Sigmoid colon (tissue), 7 donors: ENCODE data around the gene PILRA. TPM values are rescaled to one million over a fixed set of nuclear protein-coding genes. Genes with fewer than 3 reads are reported as not detected.

Source experiments
- DNase-seq: peaks from one replicate; pipeline ENCODE4 v3.0.0-alpha.2; 2019
- H3K27ac ChIP-seq, 4 donors: fragments of 200-600 bp; sonication (generic); one replicate each; pipeline ENCODE4 v1.5.1; 2016 to 2019; ENCODE audit warnings: mild to moderate bottlenecking in 1 of 4
- H3K27me3 ChIP-seq, 3 donors: fragments of 200-600 bp; sonication (generic); one replicate each; pipeline ENCODE4 v1.5.1; 2019; ENCODE audit warnings: mild to moderate bottlenecking in 1 of 3
- H3K36me3 ChIP-seq, 4 donors: fragments of 200-600 bp; sonication (generic); one replicate each; pipeline ENCODE4 v1.5.1; 2016 to 2019
- H3K4me1 ChIP-seq, 4 donors: fragments of 200-600 bp; sonication (generic); one replicate each; pipeline ENCODE4 v1.5.1; 2017 to 2019
- H3K4me3 ChIP-seq, 4 donors: fragments of 200-600 bp; sonication (generic); one replicate each; pipeline ENCODE4 v1.5.1; 2017 to 2019; ENCODE audit warnings: mild to moderate bottlenecking in 2 of 4, moderate library complexity in 1 of 4
- H3K9me3 ChIP-seq, 4 donors: fragments of 200-600 bp in 3 of 4; sonication (generic) in 3 of 4; one replicate each; pipeline versions ENCODE4 v1.5.1 to v1.6.1; 2013 to 2019
- EP300 ChIP-seq, 4 donors: sonication (generic); formaldehyde crosslinking; IDR thresholded peaks; one replicate each; pipeline ENCODE4 v1.6.1; 2017; ENCODE audit warnings: antibody characterized with exemption in 4 of 4
- POLR2A ChIP-seq, 2 donors: fragments of 450-650 bp; IDR thresholded peaks; one replicate each; pipeline ENCODE4 v1.6.1; 2016; ENCODE audit warnings: antibody characterized with exemption in 2 of 2, mild to moderate bottlenecking in 2 of 2, moderate library complexity in 2 of 2
- POLR2AphosphoS5 ChIP-seq, 4 donors: sonication (generic); formaldehyde crosslinking; IDR thresholded peaks; one replicate each; pipeline ENCODE4 v1.6.1; 2017; ENCODE audit warnings: antibody characterized with exemption in 4 of 4
- WGBS, 2 donors: extraction: QIAGEN DNeasy Blood & Tissue Kit; methylation state at CpG; one replicate each; pipeline ENCODE4 v1.1.7; 2013; 5-methylcytosine and 5-hydroxymethylcytosine counted together
- intact Hi-C: fragments of 100-400 bp; cut with DNase I; formaldehyde crosslinking; loops from one replicate; pipeline ENCODE4 v1.15.1; 2023
- polyA plus RNA-seq, 3 donors: library from polyadenylated mRNA; stranded (reverse); fragments of 200-250 nt; gene quantifications; one replicate each; pipeline ENCODE4 v1.2.3, GENCODE V29; 2013
- total RNA-seq, 4 donors: library from RNA; depleted of rRNA; stranded (reverse); fragments of >200 nt; gene quantifications; one replicate each; pipeline ENCODE4 v1.1.0, GENCODE V29; 2016
- TF ChIP-seq, protein P1 (sequence below), 4 experiments: fragments of 450-650 bp in 3 of 4; fragments of 200-600 bp in 1 of 4; IDR thresholded peaks; one replicate each; pipeline ENCODE4 v1.5.1; 2016 to 2019; ENCODE audit warnings: antibody characterized with exemption in 4 of 4, mild to moderate bottlenecking in 3 of 4, moderate library complexity in 2 of 4
- donor health status: healthy with polysubstance abuse.
- donor health status: Bipolar disorder and iron deficiency.
- donor health status: healthy.

Gene PILRA
- total and polyA plus RNA-seq, 7 donors, result 5.0 to 10.0 (median 5.8) TPM

DNA sequence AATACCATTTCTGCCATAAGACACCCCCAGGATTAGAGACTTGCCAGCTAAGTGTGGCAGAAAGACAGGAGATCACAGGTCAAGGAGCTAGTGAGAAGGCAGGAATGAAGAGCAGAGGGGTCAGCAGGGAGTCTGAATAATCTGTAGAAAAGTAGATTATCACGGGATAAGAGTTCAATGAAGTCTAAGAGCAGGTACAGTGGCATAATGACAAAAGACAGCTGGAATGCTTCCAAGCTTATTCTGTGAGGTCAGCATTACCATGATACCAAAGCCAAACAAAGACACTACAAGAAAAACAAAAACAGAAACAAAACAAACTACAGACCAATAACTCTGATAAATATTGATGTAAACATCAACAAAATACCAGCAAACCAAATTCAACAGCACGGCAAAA lies 20.8 kb downstream of the PILRA start:
- no peaks in the 10 kb centered on the region for H3K36me3 ChIP-seq
- no peaks in the 10 kb centered on the region for H3K4me1 ChIP-seq
- intact Hi-C loops, result no loop called here
- no peak overlapping the region for H3K4me3 ChIP-seq
- peaks cover 0 to 4% (median 0%) of the 10 kb centered on the region in 3 donors for H3K27me3 ChIP-seq
- 77 to 86% methylated on average over 2 of the region's 2 CpGs for WGBS, 2 donors
- DNase-seq, result no peak
- H3K27ac ChIP-seq, result no peak overlapping the region
- H3K9me3 ChIP-seq, result no peaks in the 10 kb centered on the region
- TF ChIP-seq, protein P1, sequence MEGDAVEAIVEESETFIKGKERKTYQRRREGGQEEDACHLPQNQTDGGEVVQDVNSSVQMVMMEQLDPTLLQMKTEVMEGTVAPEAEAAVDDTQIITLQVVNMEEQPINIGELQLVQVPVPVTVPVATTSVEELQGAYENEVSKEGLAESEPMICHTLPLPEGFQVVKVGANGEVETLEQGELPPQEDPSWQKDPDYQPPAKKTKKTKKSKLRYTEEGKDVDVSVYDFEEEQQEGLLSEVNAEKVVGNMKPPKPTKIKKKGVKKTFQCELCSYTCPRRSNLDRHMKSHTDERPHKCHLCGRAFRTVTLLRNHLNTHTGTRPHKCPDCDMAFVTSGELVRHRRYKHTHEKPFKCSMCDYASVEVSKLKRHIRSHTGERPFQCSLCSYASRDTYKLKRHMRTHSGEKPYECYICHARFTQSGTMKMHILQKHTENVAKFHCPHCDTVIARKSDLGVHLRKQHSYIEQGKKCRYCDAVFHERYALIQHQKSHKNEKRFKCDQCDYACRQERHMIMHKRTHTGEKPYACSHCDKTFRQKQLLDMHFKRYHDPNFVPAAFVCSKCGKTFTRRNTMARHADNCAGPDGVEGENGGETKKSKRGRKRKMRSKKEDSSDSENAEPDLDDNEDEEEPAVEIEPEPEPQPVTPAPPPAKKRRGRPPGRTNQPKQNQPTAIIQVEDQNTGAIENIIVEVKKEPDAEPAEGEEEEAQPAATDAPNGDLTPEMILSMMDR (IDR thresholded peaks at IDR 0.05), result no peak
- TF ChIP-seq POLR2A (IDR thresholded peaks at IDR 0.05), result no peak
- TF ChIP-seq EP300 (IDR thresholded peaks at IDR 0.05), result no peak
- TF ChIP-seq POLR2AphosphoS5 (IDR thresholded peaks at IDR 0.05), result no peak

DNA sequence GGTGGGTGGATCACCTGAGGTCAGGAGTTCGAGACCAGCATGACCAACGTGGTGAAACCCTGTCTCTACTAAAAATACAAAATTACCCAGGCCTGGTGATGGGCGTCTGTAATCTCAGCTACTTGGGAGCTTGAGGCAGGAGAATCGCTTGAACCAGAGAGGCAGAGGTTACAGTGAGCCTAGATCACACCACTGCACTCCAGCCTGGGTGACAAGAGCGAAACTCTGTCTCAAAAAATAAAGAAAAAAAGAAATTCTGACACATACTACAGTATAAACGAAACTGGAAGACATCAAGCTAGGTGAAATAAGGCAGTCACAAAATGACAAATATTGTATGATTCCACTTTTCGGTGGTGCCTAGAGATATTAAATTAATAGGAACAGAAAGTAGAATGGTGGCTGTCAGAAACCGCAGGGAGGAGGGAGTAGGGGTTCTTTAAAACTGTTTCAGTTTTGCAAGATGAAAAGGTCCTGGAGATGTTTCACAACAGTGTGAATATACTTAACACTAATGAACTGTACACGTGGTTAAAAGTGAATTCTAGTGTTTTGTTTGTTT lies 23.2 kb downstream of the PILRA start:
- no peaks in the 10 kb centered on the region for H3K27me3 ChIP-seq
- no peaks in the 10 kb centered on the region for H3K4me1 ChIP-seq
- H3K36me3 ChIP-seq, result no peaks in the 10 kb centered on the region
- no peak overlapping the region for H3K4me3 ChIP-seq
- DNase-seq, result no peak
- H3K9me3 ChIP-seq, result no peaks in the 10 kb centered on the region
- TF ChIP-seq, protein P1 (IDR thresholded peaks at IDR 0.05), result no peak
- no peak for TF ChIP-seq POLR2AphosphoS5 (IDR thresholded peaks at IDR 0.05)
- intact Hi-C loops, result no loop called here
- WGBS, 2 donors, result 52 to 75% methylated on average over 9 of the region's 9 CpGs
- peak overlapping the region in 1 of 4 donors; percentile 31 for H3K27ac ChIP-seq

- H3K9me3 ChIP-seq, result no peaks in the 10 kb centered on the region
- no peaks in the 10 kb centered on the region for H3K4me1 ChIP-seq
- no peak overlapping the region for H3K4me3 ChIP-seq
- WGBS, 2 donors, result 58 to 71% methylated on average over 13 of the region's 13 CpGs
- intact Hi-C loops, result no loop called here
- no peak for TF ChIP-seq POLR2AphosphoS5 (IDR thresholded peaks at IDR 0.05)
- TF ChIP-seq, protein P1 (IDR thresholded peaks at IDR 0.05), result no peak
- no peak for TF ChIP-seq EP300 (IDR thresholded peaks at IDR 0.05)
- no peak for TF ChIP-seq POLR2A (IDR thresholded peaks at IDR 0.05)
- no peaks in the 10 kb centered on the region for H3K27me3 ChIP-seq
- H3K27ac ChIP-seq, result no peak overlapping the region
- DNase-seq, result no peak
- no peaks in the 10 kb centered on the region for H3K36me3 ChIP-seq
Measured at GRCh38 chr7:100397315-100398081, 24.2 kb downstream of the PILRA start.

DNA sequence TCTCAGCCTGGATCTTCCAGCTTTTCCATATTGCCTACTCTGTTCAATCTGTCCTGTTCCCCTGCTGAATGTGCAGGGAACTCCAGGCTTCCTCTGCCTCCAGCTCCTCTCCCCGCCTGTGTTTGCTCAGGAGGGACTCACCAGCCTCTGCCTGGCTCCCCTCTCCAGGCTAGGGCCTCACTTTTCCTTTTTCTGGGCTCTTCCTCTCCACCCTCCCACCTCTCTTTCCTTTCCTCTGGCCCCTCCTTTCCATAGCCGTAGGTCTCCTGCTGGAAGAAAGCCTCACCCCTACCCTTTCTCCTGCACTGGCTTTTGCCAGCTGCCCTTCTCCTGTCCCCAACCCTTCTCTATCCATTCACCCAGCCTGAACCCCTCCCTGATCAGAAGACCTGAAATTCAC lies 25.0 kb downstream of the PILRA start:
- Histone ChIP-seq H3K4me1 (no peaks in the 10 kb centered on the region), H3K36me3 (no peaks in the 10 kb centered on the region), H3K27me3 (no peaks in the 10 kb centered on the region), H3K27ac (no peak overlapping the region), H3K9me3 (no peaks in the 10 kb centered on the region), H3K4me3 (no peak overlapping the region)
- no peak for DNase-seq
- intact Hi-C loops, result no loop called here
- TF ChIP-seq POLR2A (IDR thresholded peaks at IDR 0.05), result no peak
- TF ChIP-seq EP300 (IDR thresholded peaks at IDR 0.05), result no peak
- TF ChIP-seq POLR2AphosphoS5 (IDR thresholded peaks at IDR 0.05), result no peak
- TF ChIP-seq, protein P1 (IDR thresholded peaks at IDR 0.05), result no peak
- WGBS, 2 donors, result 24 to 50% methylated on average over 2 of the region's 2 CpGs
